Choroid plexus epithelial cell (primary cell): ENCODE results near the gene CWF19L1.
"Not testable (repeated sequence)": the region's sequence is repeated elsewhere in the genome, so short reads cannot be mapped to it uniquely, and the experiment has no call there.

Experiments
- DNase-seq: peaks from one replicate; pipeline ENCODE4 v3.0.0-alpha.2; 2010; ENCODE audit warnings: low read depth
- H3K4me3 ChIP-seq: 2 replicates; pipeline ENCODE4 v1.5.1; 2011; ENCODE audit warnings: low read depth, mild to moderate bottlenecking, control low read depth, low read length, moderate library complexity
- TF ChIP-seq, protein P1 (sequence below): conservative IDR thresholded peaks from 2 replicates; pipeline ENCODE4 v1.5.1; 2011; ENCODE audit warnings: low read depth, mild to moderate bottlenecking, control low read depth, inconsistent platforms, low read length, moderate library complexity

The CWF19L1 gene

DNA sequence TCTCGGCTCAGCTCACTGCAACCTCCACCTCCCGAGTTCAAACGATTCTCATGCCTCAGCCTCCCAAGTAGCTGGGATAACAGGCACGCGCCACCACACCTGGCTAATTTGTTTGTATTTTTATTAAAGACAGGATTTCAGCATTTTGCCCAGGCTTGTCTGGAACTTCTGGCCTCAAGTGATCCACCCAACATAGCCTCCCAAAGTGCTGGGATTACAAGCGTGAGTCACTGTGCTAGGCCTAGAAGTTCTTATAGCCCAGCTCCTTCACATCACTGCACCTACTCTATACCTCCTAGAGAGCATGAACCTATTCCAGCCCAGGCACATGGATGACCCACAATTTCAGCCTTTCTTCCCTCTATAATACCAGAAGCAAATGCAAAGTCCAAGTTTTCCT is 20.3 kb upstream of the CWF19L1 start:
- no peak overlapping the region for H3K4me3 ChIP-seq
- DNase-seq: no peak
- TF ChIP-seq, protein P1, sequence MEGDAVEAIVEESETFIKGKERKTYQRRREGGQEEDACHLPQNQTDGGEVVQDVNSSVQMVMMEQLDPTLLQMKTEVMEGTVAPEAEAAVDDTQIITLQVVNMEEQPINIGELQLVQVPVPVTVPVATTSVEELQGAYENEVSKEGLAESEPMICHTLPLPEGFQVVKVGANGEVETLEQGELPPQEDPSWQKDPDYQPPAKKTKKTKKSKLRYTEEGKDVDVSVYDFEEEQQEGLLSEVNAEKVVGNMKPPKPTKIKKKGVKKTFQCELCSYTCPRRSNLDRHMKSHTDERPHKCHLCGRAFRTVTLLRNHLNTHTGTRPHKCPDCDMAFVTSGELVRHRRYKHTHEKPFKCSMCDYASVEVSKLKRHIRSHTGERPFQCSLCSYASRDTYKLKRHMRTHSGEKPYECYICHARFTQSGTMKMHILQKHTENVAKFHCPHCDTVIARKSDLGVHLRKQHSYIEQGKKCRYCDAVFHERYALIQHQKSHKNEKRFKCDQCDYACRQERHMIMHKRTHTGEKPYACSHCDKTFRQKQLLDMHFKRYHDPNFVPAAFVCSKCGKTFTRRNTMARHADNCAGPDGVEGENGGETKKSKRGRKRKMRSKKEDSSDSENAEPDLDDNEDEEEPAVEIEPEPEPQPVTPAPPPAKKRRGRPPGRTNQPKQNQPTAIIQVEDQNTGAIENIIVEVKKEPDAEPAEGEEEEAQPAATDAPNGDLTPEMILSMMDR: no peak

DNA sequence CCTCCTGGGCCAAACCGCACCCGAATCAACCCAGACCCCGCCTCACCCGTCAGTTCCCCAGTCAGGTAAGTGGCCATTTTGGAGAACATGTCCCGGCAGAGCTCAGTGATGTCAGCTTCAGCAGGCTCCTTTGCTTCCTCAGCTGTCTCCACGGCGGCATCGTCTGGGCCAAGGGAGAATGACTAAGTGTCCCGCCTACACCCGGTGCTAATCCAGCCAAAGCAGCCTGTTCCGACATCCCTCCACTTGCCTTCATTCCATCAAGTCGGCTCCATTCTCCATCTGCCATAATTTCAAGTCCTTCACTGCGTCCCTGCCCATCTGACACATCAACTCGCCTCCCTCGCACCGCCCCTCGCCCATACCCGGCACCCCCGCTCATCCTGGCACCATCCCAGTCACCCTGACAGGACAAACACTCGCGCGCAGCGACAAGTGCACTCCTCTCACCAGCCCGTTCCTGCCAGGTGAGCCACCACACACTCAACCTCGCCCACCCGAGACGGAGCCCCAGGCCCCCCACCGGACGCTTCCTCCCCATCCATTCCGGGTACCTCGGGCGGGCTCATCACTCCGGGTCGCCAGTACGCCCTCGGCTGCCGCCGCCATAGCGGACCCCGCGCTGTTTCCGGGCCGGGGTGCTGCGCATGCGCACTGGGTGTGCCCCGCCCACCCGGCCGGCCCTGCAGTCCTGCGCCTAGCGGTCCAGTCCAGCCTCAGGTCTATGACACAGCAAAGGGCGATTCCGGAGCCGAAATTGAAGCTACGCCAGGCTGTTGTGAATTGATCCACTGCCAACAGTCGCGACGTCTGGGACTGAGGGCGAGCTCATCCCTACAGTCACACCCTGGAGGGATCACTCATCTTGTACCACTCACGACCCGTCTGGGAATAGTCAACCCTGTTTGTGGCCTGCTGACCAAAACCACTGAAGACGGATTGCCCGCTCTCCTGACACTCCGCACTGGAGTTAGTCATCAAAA is 18.9 kb upstream of the CWF19L1 start, which contains the start of gene BLOC1S2:
Gene BLOC1S2, minus strand, starts transcription at position 630 of the 983 bp plus-strand sequence. Its CDS starts 21 bp downstream, at position 609.
- TF ChIP-seq, protein P1: peak; percentile 9
- peak within 1 kb of the TSS; percentile 91 for H3K4me3 ChIP-seq
- peak; percentile 91 for DNase-seq

DNA sequence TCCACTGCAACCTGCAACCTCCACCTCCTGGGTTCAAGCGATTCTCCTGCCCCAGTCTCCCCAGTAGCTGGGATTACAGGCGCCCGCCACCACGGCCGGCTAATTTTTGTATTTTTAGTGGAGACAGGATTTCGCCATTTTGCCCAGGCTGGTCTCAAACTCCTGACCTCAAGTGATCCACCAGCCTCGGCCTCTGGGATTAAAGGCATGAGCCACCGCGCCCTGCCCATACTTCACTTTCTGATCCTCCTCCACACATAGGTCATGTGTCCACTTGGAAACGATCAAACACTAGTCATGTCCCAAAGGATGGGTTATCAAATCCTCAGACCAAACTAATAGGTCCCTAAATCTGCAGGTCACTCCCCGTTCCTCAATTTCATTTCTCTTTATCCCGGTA is 17.9 kb upstream of the CWF19L1 start:
- peak overlapping the region; percentile 91 for H3K4me3 ChIP-seq
- DNase-seq: not testable (repeated sequence)

DNA sequence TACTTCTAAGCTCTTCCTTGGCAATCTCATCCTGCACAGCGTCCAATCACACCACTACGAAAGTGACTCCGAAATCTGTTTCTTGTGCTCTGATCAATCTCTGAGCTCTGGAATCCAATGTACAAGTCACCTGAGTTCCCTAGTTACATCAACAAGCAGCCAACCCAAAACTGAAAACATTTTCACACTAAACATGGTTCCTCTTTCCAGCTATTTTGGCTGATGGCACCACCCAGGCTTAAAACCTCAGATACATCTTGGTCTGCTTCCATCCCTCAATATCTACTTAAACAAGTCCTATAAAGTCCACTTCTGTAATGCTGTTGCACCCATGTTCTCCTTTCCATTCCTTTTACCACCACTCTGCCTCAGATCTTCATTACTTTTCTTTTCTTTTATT is 15.5 kb upstream of the CWF19L1 start:
- no peak overlapping the region for H3K4me3 ChIP-seq
- TF ChIP-seq, protein P1: no peak
- DNase-seq: no peak

DNA sequence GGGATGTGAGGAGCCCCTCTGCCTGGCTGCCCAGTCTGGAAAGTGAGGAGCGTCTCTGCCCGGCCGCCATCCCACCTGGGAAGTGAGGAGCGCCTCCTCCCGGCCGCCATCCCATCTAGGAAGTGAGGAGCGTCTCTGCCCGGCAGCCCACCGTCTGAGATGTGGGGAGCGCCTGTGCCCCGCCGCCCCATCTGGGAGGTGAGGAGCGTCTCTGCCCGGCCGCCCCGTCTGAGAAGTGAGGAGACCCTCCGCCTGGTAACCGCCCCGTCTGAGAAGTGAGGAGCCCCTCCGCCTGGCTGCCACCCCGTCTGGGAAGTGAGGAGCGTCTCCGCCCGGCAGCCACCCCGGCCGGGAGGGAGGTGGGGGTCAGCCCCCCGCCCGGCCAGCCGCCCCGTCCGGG is 9.5 kb upstream of the CWF19L1 start:
- not testable (repeated sequence) for DNase-seq, H3K4me3 ChIP-seq

DNA sequence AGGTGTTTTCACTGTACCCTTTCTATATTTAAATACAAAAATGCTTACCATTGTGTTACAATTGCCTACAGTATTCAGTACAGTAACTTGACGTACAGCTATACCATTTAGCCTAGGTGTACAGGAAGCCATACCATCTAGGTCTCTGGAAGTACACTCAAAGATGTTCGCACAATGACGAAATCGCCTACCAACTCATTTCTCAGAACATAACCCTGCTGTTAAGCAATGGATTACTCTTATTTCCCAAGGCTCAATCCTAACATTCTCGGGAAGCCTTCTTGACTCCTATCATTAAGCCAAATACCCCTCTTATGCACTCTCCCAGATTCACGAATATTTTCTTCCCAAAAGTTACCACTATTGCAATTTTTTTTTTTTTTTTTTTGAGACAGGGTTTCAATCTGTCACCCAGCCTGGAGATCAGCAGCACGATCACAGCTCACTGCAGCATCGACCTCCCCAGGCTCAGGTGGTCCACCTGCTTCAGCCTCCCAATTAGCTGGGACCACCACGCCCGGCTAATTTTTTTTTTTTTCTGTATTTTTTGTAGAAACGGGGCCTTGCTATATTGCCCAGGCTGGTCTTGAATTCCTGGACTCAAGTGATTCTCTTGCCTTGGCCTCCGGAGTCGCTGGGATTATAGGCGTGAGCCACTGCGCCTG is 1.5 kb downstream of the CWF19L1 start:
- TF ChIP-seq, protein P1: no peak
- DNase-seq: no peak
- H3K4me3 ChIP-seq: peak overlapping the region; percentile 100

DNA sequence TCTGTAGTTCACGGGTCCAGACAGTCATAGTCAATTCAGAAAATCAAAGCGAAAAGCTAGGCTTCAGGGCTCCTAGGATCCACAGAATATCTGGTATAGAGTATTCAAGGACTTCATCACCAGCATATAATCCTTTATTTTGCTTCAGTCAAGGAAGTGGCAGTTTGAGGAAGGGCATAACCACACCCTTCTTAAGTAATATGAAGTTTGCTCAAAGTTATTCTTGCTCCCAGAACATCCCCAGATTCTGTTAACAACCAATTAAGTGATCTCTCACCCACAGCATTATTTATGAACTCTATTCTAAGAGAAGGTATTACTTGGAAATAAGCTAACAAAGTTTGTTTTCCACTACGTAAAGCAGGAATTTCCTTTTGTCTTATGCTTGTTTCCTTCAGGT is 13.2 kb downstream of the CWF19L1 start:
- TF ChIP-seq, protein P1: no peak
- no peak overlapping the region for H3K4me3 ChIP-seq
- no peak for DNase-seq
